H1 (cell line): Measurements from ENCODE around the gene PRR29. TPM values are rescaled to one million over a fixed set of nuclear protein-coding genes. Genes with fewer than 3 reads are reported as not detected.

Experiments
- CTCF ChIA-PET: fragments of 300-600 bp; sonication (Branson Sonifier 250); formaldehyde crosslinking; loops from one replicate; lab custom pipeline; 2021; ENCODE audit not compliant: partially characterized antibody; lab: Charles Lee
- POLR2A ChIA-PET: fragments of 300-600 bp; sonication (Branson Sonifier 250); formaldehyde crosslinking; loops from one replicate; lab custom pipeline; 2021; ENCODE audit warnings: inconsistent platforms; ENCODE audit not compliant: partially characterized antibody; lab: Charles Lee
- DNase-seq, 2 experiments: peaks; one replicate each; pipeline versions ENCODE4 v3.0.0 to v3.0.0-alpha.2; 2010 to 2022; ENCODE audit warnings: low spot score in 2 of 2, low read depth in 1 of 2, mixed read lengths in 1 of 2
- FAIRE-seq: peaks from 2 replicates; lab custom pipeline; 2011; peaks lifted over from hg19 to GRCh38; lab: Jason Lieb, UNC
- H2AFZ ChIP-seq: 2 replicates; pipeline ENCODE4 v1.8.1; 2012; ENCODE audit warnings: low read length, inconsistent platforms
- H2AK5ac ChIP-seq: 2 replicates; pipeline ENCODE4 v1.6.1; 2013; ENCODE audit warnings: low read depth, low read length
- H2BK120ac ChIP-seq: replicated peaks from 2 replicates; pipeline ENCODE3; 2013; ENCODE audit warnings: low read depth, low read length, inconsistent platforms
- H2BK12ac ChIP-seq: 2 replicates; pipeline ENCODE4 v1.6.1; 2013; ENCODE audit warnings: low read depth, low read length
- H2BK15ac ChIP-seq: 2 replicates; pipeline ENCODE4 v1.6.1; 2013; ENCODE audit warnings: low read length
- H2BK20ac ChIP-seq: 2 replicates; pipeline ENCODE4 v1.6.1; 2013; ENCODE audit warnings: low read length
- H2BK5ac ChIP-seq: 2 replicates; pipeline ENCODE4 v1.6.1; 2013; ENCODE audit warnings: low read depth, low read length
- H3K14ac ChIP-seq: 2 replicates; pipeline ENCODE4 v1.6.1; 2013; ENCODE audit warnings: inconsistent platforms; ENCODE audit not compliant: insufficient read length
- H3K18ac ChIP-seq: 2 replicates; pipeline ENCODE4 v1.6.1; 2013; ENCODE audit warnings: low read length; ENCODE audit errors: extremely low read depth
- H3K23ac ChIP-seq: 2 replicates; pipeline ENCODE4 v1.6.1; 2013; ENCODE audit warnings: inconsistent platforms; ENCODE audit not compliant: insufficient read length
- H3K23me2 ChIP-seq: 2 replicates; pipeline ENCODE4 v1.6.1; 2013; ENCODE audit warnings: low read depth, low read length
- H3K27ac ChIP-seq: 2 replicates; pipeline ENCODE4 v1.6.1; 2011; ENCODE audit warnings: low read depth, low read length, inconsistent platforms
- H3K27me3 ChIP-seq, 4 experiments: replicated peaks in 1 of 4; 1 replicate in 1 of 4; 2 replicates in 3 of 4; pipeline versions ENCODE4 v1.6.1 to v1.8.1; 2011 to 2013; ENCODE audit warnings: low read length in 3 of 4, mild to moderate bottlenecking in 3 of 4, inconsistent platforms in 2 of 4, mixed read lengths in 2 of 4, moderate library complexity in 1 of 4; ENCODE audit not compliant: control insufficient read depth in 3 of 4, insufficient read depth in 3 of 4; ENCODE audit errors: extremely low read depth in 1 of 4
- H3K36me3 ChIP-seq, 4 experiments: 2 replicates each; pipeline versions ENCODE4 v1.6.1 to v1.8.1; 2011 to 2013; ENCODE audit warnings: mild to moderate bottlenecking in 4 of 4, low read length in 3 of 4, moderate library complexity in 2 of 4, control low read depth in 1 of 4, inconsistent platforms in 1 of 4; ENCODE audit not compliant: insufficient read depth in 4 of 4, control insufficient read depth in 2 of 4
- H3K4ac ChIP-seq: replicated peaks from 2 replicates; pipeline ENCODE3; 2013; ENCODE audit warnings: low read length, low read depth, mixed read lengths, inconsistent platforms; ENCODE audit not compliant: insufficient read length
- H3K4me1 ChIP-seq, 4 experiments: replicated peaks in 1 of 4; 1 replicate in 1 of 4; 2 replicates in 3 of 4; pipeline versions ENCODE4 v1.6.1 to v1.8.1; 2011 to 2013; ENCODE audit warnings: low read length in 3 of 4, inconsistent platforms in 2 of 4, mixed read lengths in 1 of 4; ENCODE audit not compliant: insufficient read depth in 4 of 4, control insufficient read depth in 3 of 4
- H3K4me2 ChIP-seq, 2 experiments: 2 replicates each; pipeline versions ENCODE4 v1.6.1 to v1.8.1; 2011 to 2013; ENCODE audit warnings: low read depth in 2 of 2, low read length in 2 of 2, control low read depth in 1 of 2, inconsistent platforms in 1 of 2, mild to moderate bottlenecking in 1 of 2; ENCODE audit not compliant: insufficient read depth in 1 of 2
- H3K4me3 ChIP-seq, 4 experiments: fragments of 200-600, 300-600 bp in 1 of 4; sonication (generic), shearing (Covaris generic), sonication (Bioruptor Twin) in 1 of 4; 2 replicates each; pipeline versions ENCODE4 v1.5.1 to v1.8.1; 2011 to 2016; ENCODE audit warnings: low read length in 4 of 4, low read depth in 3 of 4, control low read depth in 2 of 4, inconsistent platforms in 2 of 4, mild to moderate bottlenecking in 2 of 4, mixed read lengths in 1 of 4, moderate library complexity in 1 of 4; ENCODE audit not compliant: insufficient read depth in 2 of 4; ENCODE audit errors: extremely low read depth in 1 of 4
- H3K56ac ChIP-seq: replicated peaks from 2 replicates; pipeline ENCODE3; 2013; ENCODE audit warnings: low read depth, mild to moderate bottlenecking, mixed read lengths, low read length, inconsistent platforms; ENCODE audit not compliant: insufficient read length
- H3K79me1 ChIP-seq: 2 replicates; pipeline ENCODE4 v1.6.1; 2013; ENCODE audit warnings: low read depth, low read length, control low read depth
- H3K79me2 ChIP-seq, 2 experiments: 2 replicates each; pipeline versions ENCODE4 v1.6.1 to v1.8.1; 2012 to 2013; ENCODE audit warnings: low read length in 2 of 2, mild to moderate bottlenecking in 2 of 2, inconsistent platforms in 1 of 2; ENCODE audit not compliant: insufficient read depth in 2 of 2, control insufficient read depth in 1 of 2
- H3K9ac ChIP-seq, 4 experiments: replicated peaks in 1 of 4; 1 replicate in 1 of 4; 2 replicates in 3 of 4; pipeline versions ENCODE4 v1.6.1 to v1.8.1; 2011 to 2013; ENCODE audit warnings: low read depth in 3 of 4, low read length in 3 of 4, control low read depth in 2 of 4, mild to moderate bottlenecking in 2 of 4, moderate library complexity in 2 of 4, inconsistent platforms in 1 of 4; ENCODE audit errors: extremely low read depth in 1 of 4
- H3K9me3 ChIP-seq, 2 experiments: 2 replicates each; pipeline versions ENCODE4 v1.6.1 to v1.8.1; 2012 to 2013; ENCODE audit warnings: mild to moderate bottlenecking in 2 of 2, moderate library complexity in 2 of 2, control low read depth in 1 of 2, inconsistent platforms in 1 of 2, low read depth in 1 of 2, low read length in 1 of 2, mixed read lengths in 1 of 2; ENCODE audit not compliant: insufficient read depth in 2 of 2
- H4K20me1 ChIP-seq, 2 experiments: replicated peaks in 1 of 2; 2 replicates each; pipeline versions ENCODE3 to v1.8.1; 2011 to 2013; ENCODE audit warnings: inconsistent platforms in 2 of 2, low read length in 2 of 2, mild to moderate bottlenecking in 1 of 2; ENCODE audit not compliant: insufficient read depth in 2 of 2, control insufficient read depth in 1 of 2
- H4K5ac ChIP-seq: 2 replicates; pipeline ENCODE4 v1.6.1; 2013; ENCODE audit warnings: low read length, low read depth, mixed read lengths, inconsistent platforms; ENCODE audit not compliant: insufficient read length
- H4K8ac ChIP-seq: 2 replicates; pipeline ENCODE4 v1.8.0; 2013; ENCODE audit warnings: mild to moderate bottlenecking, moderate library complexity, low read length, inconsistent platforms; ENCODE audit not compliant: insufficient read depth; ENCODE audit errors: extremely low read depth
- H4K91ac ChIP-seq: replicated peaks from 2 replicates; pipeline ENCODE3; 2013; ENCODE audit warnings: low read length, mixed read lengths, inconsistent platforms; ENCODE audit not compliant: insufficient read length
- ATF2 ChIP-seq: IDR thresholded peaks from 2 replicates; pipeline ENCODE4 v1.6.1; 2012; ENCODE audit warnings: low read length, inconsistent platforms
- BACH1 ChIP-seq: IDR thresholded peaks from 2 replicates; pipeline ENCODE4 v1.6.1; 2012; ENCODE audit warnings: low read length, improper control_type of control experiment
- CBX8 ChIP-seq: fragments of 300-800, 300-1000 bp; sonication (generic); IDR thresholded peaks from 2 replicates; pipeline ENCODE4 v1.7.1; 2016; ENCODE audit warnings: low read depth, low read length, borderline replicate concordance
- CHD1 ChIP-seq: IDR thresholded peaks from 2 replicates; pipeline ENCODE4 v1.6.1; 2012; ENCODE audit warnings: low read depth, low read length, improper control_type of control experiment
- JUN ChIP-seq: IDR thresholded peaks from 2 replicates; pipeline ENCODE4 v1.6.1; 2011; ENCODE audit warnings: low read depth, mild to moderate bottlenecking, improper control_type of control experiment, low read length
- NANOG ChIP-seq: IDR thresholded peaks from 2 replicates; pipeline ENCODE4 v1.6.1; 2011; ENCODE audit warnings: low read length, low read depth, mild to moderate bottlenecking, inconsistent platforms; ENCODE audit not compliant: insufficient read depth, poor library complexity, severe bottlenecking
- RNF2 ChIP-seq: fragments of 200-900, 300-1000 bp; sonication (generic); IDR thresholded peaks from 2 replicates; pipeline ENCODE4 v1.7.1; 2016; ENCODE audit warnings: borderline replicate concordance, low read depth, mild to moderate bottlenecking, antibody characterized with exemption, low read length; ENCODE audit not compliant: poor library complexity, severe bottlenecking; ENCODE audit errors: missing control alignments
- SIX5 ChIP-seq: IDR thresholded peaks from 2 replicates; pipeline ENCODE4 v1.6.1; 2011; ENCODE audit warnings: mild to moderate bottlenecking, low read depth, low read length
- SP1 ChIP-seq: IDR thresholded peaks from 2 replicates; pipeline ENCODE4 v1.6.1; 2011; ENCODE audit warnings: low read depth, low read length
- SRF ChIP-seq: IDR thresholded peaks from 2 replicates; pipeline ENCODE4 v1.6.1; 2011; ENCODE audit warnings: mild to moderate bottlenecking, low read depth, low read length, moderate library complexity
- WGBS, 2 experiments: shearing (Covaris generic) in 1 of 2; methylation state at CpG; one replicate each; pipeline versions ENCODE4 v1.1.6 to v1.1.7; 2013 to 2015; ENCODE audit warnings: low lambda C conversion rate in 2 of 2, mixed read lengths in 2 of 2, inconsistent platforms in 1 of 2, low coverage in 1 of 2, missing lambda C conversion rate in 1 of 2; ENCODE audit not compliant: insufficient replicate concordance in 2 of 2, insufficient coverage in 1 of 2, insufficient read length in 1 of 2; ENCODE audit errors: extremely low coverage in 1 of 2, missing lambda C conversion rate in 1 of 2; 5-methylcytosine and 5-hydroxymethylcytosine counted together
- polyA plus RNA-seq, 7 experiments: library from polyadenylated mRNA; depleted of rRNA in 3 of 7; stranded (reverse) in 5 of 7; unstranded in 2 of 7; fragments of >200 nt in 5 of 7; fragments of 200-250 nt in 2 of 7; gene quantifications; 1 replicate in 5 of 7; 2 replicates in 1 of 7; 4 replicates in 1 of 7; pipeline versions ENCODE4 v1.2.1 to v1.2.3, GENCODE V29; 2011 to 2013; ENCODE audit warnings: missing spikeins in 2 of 7, mixed read lengths in 2 of 7
- total RNA-seq: library from RNA; stranded (reverse); fragmentation: NEBNext Ultra II Directional; extraction: Animal tissue kit (Norgen Biotek cat#: 25700); gene quantifications from 2 replicates; pipeline ENCODE4 v1.2.1, GENCODE V29; 2021

Gene PRR29
- total and polyA plus RNA-seq, 2 of the 8 experiments (the other 6 are each of a cell fraction or from before 2014, with no cell fraction given), result 0.67 to 0.83 TPM

GRCh38 chr17:63978272-63979200 lies 19.6 kb upstream of the PRR29 start:
- Histone ChIP-seq H2BK5ac (no peak overlapping the region), H3K4ac (no peak overlapping the region), H3K27ac (no peak overlapping the region), H2BK15ac (no peak overlapping the region), H3K4me1 (peaks cover 0 to 7% (median under 1%) of the 10 kb centered on the region in 4 experiments; a peak in 4 of 7 replicates), H4K91ac (no peak overlapping the region), H3K79me2 (no peaks in the 10 kb centered on the region), H3K27me3 (no peaks in the 10 kb centered on the region; a peak in 1 of 7 replicates), H2BK120ac (no peak overlapping the region), H3K4me2 (no peak overlapping the region), H4K20me1 (no peaks in the 10 kb centered on the region), H3K4me3 (no peak overlapping the region), H3K79me1 (no peaks in the 10 kb centered on the region), H3K23ac (no peak overlapping the region), H3K9ac (no peak overlapping the region), H2BK20ac (no peak overlapping the region), H3K36me3 (no peaks in the 10 kb centered on the region), H3K18ac (no peak overlapping the region), H2BK12ac (no peak overlapping the region), H3K23me2 (no peaks in the 10 kb centered on the region), H3K9me3 (0 out of 4 replicates have a peak, but pooled peaks cover 4% of the 10 kb centered on the region in 2 experiments), H2AFZ (no peak overlapping the region), H3K14ac (no peak overlapping the region), H4K8ac (no peak overlapping the region), H4K5ac (no peak overlapping the region), H3K56ac (no peak overlapping the region), H2AK5ac (no peak overlapping the region)
- 88% methylated on average over 13 of the region's 13 CpGs; no CpG with 5 or more reads in 1 of the 2 experiments for WGBS, 2 experiments
- ChIA-PET POLR2A (interaction anchor here (0.6 to 1.5 kb wide), 3 partner anchors 11 to 527 kb away, joined by 3 to 4 read pairs (median 3); no protein-coding TSS in a partner anchor), CTCF (interaction anchor here (0.5 to 18.4 kb wide), 14 partner anchors 8 to 258 kb away, joined by 3 to 219 read pairs (median 4); partner anchors contain the start of gene GH1)
- DNase-seq (no peak), FAIRE-seq (no peak)
- TF ChIP-seq ATF2 (no peak), NANOG (no peak), SIX5 (no peak), SRF (no peak), RNF2 (no peak), JUN (no peak), BACH1 (no peak), SP1 (no peak), CBX8 (no peak), CHD1 (no peak)
